Thoracic aorta (tissue), 2 donors: ENCODE data around the gene MRTFB. TPM values are rescaled to one million over a fixed set of nuclear protein-coding genes. Genes with fewer than 3 reads are reported as not detected.

Source experiments
- ATAC-seq: fragments of 150-250 bp; one replicate; pipeline ENCODE4 v1.8.0; 2017; ENCODE audit warnings: low read depth; ENCODE audit not compliant: insufficient number of reproducible peaks, low FRiP score
- DNase-seq: peaks from one replicate; pipeline ENCODE4 v3.0.0-alpha.2; 2020; ENCODE audit warnings: low spot score
- H3K27ac ChIP-seq, 2 donors: fragments of 200-600 bp; sonication (generic); 1 replicate in 1 of 2; 2 replicates in 1 of 2; pipeline ENCODE4 v1.5.1; 2016; ENCODE audit warnings: mild to moderate bottlenecking in 2 of 2, moderate library complexity in 2 of 2
- H3K27me3 ChIP-seq: fragments of 200-600 bp; sonication (generic); replicated peaks from 2 replicates; pipeline ENCODE4 v1.6.0; 2016; ENCODE audit warnings: mild to moderate bottlenecking; ENCODE audit not compliant: insufficient read depth
- H3K36me3 ChIP-seq: fragments of 200-600 bp; sonication (generic); one replicate; pipeline ENCODE4 v1.5.1; 2016
- H3K4me1 ChIP-seq, 2 donors: fragments of 200-600 bp; sonication (generic); 1 replicate in 1 of 2; 2 replicates in 1 of 2; pipeline versions ENCODE4 v1.5.1 to v1.6.0; 2016; ENCODE audit warnings: low read depth in 2 of 2, mild to moderate bottlenecking in 1 of 2; ENCODE audit not compliant: control insufficient read depth in 1 of 2
- H3K4me3 ChIP-seq: fragments of 200-600 bp; sonication (generic); 2 replicates; pipeline ENCODE4 v1.5.1; 2016; ENCODE audit warnings: mild to moderate bottlenecking
- H3K9me3 ChIP-seq: fragments of 200-600 bp; sonication (generic); 2 replicates; pipeline ENCODE4 v1.5.1; 2016
- CTCF ChIP-seq: fragments of 200-600 bp; sonication (generic); IDR thresholded peaks from one replicate; pipeline ENCODE4 v1.5.1; 2019; ENCODE audit warnings: antibody characterized with exemption
- total RNA-seq, 2 donors: library from RNA; depleted of rRNA; stranded (reverse); fragments of >200 nt; gene quantifications; one replicate each; pipeline versions ENCODE4 v1.1.0 to v1.2.3, GENCODE V29; 2016

Gene MRTFB
- total RNA-seq, 2 donors from 2014 or later, result 38.0 to 73.8 TPM

DNA sequence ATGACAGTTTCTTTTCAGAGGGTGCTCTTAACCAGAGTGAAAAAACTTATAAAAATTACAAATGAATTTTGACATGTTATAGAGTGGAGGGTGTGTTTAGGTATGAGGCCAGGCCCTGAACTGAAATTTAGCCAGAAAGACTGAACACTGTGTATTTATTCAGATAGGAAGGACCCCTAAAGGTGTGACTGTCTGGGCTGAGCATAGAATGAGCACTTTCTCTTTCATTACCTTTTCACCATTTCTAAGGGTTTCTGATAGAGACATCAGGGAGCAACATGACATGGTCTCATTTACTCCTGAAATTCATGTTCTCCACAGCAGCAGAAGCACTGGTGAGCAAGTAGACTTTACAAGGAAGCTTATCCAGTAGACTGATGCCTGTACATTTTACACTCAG lies 32.9 kb downstream of the MRTFB start:
- ATAC-seq (no peak), DNase-seq (no peak)
- Histone ChIP-seq H3K27ac (no peak overlapping the region), H3K9me3 (no peaks in the 10 kb centered on the region), H3K4me1 (peaks cover 7 to 22% of the 10 kb centered on the region in 2 donors), H3K4me3 (no peak overlapping the region), H3K36me3 (no peaks in the 10 kb centered on the region), H3K27me3 (no peaks in the 10 kb centered on the region)
- no peak for TF ChIP-seq CTCF

GRCh38 chr16:14105760-14106375 lies 34.7 kb downstream of the MRTFB start:
- DNase-seq (no peak), ATAC-seq (no peak)
- Histone ChIP-seq H3K9me3 (no peaks in the 10 kb centered on the region), H3K4me3 (no peak overlapping the region), H3K27ac (no peak overlapping the region), H3K27me3 (no peaks in the 10 kb centered on the region), H3K36me3 (no peaks in the 10 kb centered on the region), H3K4me1 (peaks cover 7 to 31% of the 10 kb centered on the region in 2 donors)
- no peak for TF ChIP-seq CTCF

GRCh38 chr16:14106457-14106856 lies 35.3 kb downstream of the MRTFB start:
- no peak for DNase-seq
- no peak for ATAC-seq
- Histone ChIP-seq H3K27me3 (no peaks in the 10 kb centered on the region), H3K27ac (no peak overlapping the region), H3K36me3 (no peaks in the 10 kb centered on the region), H3K9me3 (no peaks in the 10 kb centered on the region), H3K4me3 (no peak overlapping the region), H3K4me1 (peaks cover 7 to 34% of the 10 kb centered on the region in 2 donors)
- no peak for TF ChIP-seq CTCF

DNA sequence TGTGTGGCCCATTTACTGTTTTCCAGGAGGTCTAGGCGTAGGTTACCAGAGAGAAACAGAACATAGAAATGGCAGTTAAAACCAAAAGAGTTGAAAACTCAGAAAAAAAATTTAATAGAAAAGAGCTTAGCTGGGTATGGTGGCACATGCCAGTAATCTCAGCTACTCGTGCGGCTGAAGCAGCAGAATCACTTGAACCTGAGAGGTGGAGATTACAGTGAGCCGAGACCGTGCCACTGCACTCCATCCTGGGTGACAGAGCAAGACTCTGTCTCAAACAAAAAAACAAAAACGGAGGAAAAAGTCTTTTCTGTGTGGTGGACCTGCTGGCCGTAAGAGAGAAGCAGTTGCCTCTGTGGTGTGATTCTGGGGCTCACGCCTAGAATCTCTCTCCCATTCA lies 35.8 kb downstream of the MRTFB start:
- no peak for ATAC-seq
- H3K4me3 ChIP-seq, result no peak overlapping the region
- H3K4me1 ChIP-seq, result peaks cover 7 to 32% of the 10 kb centered on the region in 2 donors
- no peak for DNase-seq
- H3K36me3 ChIP-seq, result no peaks in the 10 kb centered on the region
- H3K9me3 ChIP-seq, result no peaks in the 10 kb centered on the region
- H3K27me3 ChIP-seq, result no peaks in the 10 kb centered on the region
- no peak for TF ChIP-seq CTCF
- H3K27ac ChIP-seq, result no peak overlapping the region

DNA sequence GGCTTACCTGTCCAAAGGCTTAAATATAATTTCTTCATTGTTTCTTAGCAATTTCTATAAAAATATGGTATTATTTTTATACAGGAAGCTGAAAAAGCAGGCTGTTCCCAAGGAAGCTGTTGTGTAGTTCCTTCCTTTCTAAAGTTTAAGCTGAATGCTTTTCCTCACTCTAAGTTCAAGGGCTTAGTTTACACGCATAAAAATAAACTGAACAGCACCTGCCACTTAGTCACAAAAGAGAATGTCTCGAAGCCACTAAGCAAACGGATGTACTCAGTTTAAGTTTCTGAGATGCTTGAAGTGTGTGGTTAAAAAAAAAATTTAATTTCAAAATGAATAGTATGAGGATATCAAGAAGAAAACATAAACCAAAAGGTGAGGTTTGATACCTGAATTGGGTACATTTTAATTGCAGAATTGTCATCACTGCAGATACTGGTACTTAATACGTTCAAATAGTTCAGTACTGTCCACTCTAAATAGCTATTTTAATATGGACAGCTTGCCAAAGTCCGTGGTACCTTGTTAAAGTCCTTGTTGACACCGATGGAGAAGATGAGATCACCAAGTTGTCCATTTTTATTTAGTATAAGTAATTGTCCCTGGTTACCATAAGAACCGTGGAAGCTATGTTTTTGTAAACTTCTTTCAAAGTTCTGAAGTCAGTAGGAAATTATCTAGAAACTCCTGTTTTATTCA lies 38.1 kb downstream of the MRTFB start:
- no peak overlapping the region for H3K27ac ChIP-seq
- TF ChIP-seq CTCF, result no peak
- no peak for DNase-seq
- ATAC-seq, result no peak
- H3K4me3 ChIP-seq, result no peak overlapping the region
- no peaks in the 10 kb centered on the region for H3K9me3 ChIP-seq
- H3K36me3 ChIP-seq, result no peaks in the 10 kb centered on the region
- no peaks in the 10 kb centered on the region for H3K27me3 ChIP-seq
- H3K4me1 ChIP-seq, result peaks cover 8 to 33% of the 10 kb centered on the region in 2 donors
